H1 (cell line): Measurements from ENCODE around the gene AATK. TPM values are rescaled to one million over a fixed set of nuclear protein-coding genes. Genes with fewer than 3 reads are reported as not detected.

ENCODE experiments used
- CTCF ChIA-PET: fragments of 300-600 bp; sonication (Branson Sonifier 250); formaldehyde crosslinking; loops from one replicate; lab custom pipeline; 2021; ENCODE audit not compliant: partially characterized antibody; lab: Charles Lee
- POLR2A ChIA-PET: fragments of 300-600 bp; sonication (Branson Sonifier 250); formaldehyde crosslinking; loops from one replicate; lab custom pipeline; 2021; ENCODE audit warnings: inconsistent platforms; ENCODE audit not compliant: partially characterized antibody; lab: Charles Lee
- DNase-seq, 2 experiments: peaks; one replicate each; pipeline versions ENCODE4 v3.0.0 to v3.0.0-alpha.2; 2010 to 2022; ENCODE audit warnings: low spot score in 2 of 2, low read depth in 1 of 2, mixed read lengths in 1 of 2
- FAIRE-seq: peaks from 2 replicates; lab custom pipeline; 2011; peaks lifted over from hg19 to GRCh38; lab: Jason Lieb, UNC
- H2AFZ ChIP-seq: 2 replicates; pipeline ENCODE4 v1.8.1; 2012; ENCODE audit warnings: low read length, inconsistent platforms
- H2AK5ac ChIP-seq: 2 replicates; pipeline ENCODE4 v1.6.1; 2013; ENCODE audit warnings: low read depth, low read length
- H2BK120ac ChIP-seq: replicated peaks from 2 replicates; pipeline ENCODE3; 2013; ENCODE audit warnings: low read depth, low read length, inconsistent platforms
- H2BK12ac ChIP-seq: 2 replicates; pipeline ENCODE4 v1.6.1; 2013; ENCODE audit warnings: low read depth, low read length
- H2BK15ac ChIP-seq: 2 replicates; pipeline ENCODE4 v1.6.1; 2013; ENCODE audit warnings: low read length
- H2BK20ac ChIP-seq: 2 replicates; pipeline ENCODE4 v1.6.1; 2013; ENCODE audit warnings: low read length
- H2BK5ac ChIP-seq: 2 replicates; pipeline ENCODE4 v1.6.1; 2013; ENCODE audit warnings: low read depth, low read length
- H3K14ac ChIP-seq: 2 replicates; pipeline ENCODE4 v1.6.1; 2013; ENCODE audit warnings: inconsistent platforms; ENCODE audit not compliant: insufficient read length
- H3K18ac ChIP-seq: 2 replicates; pipeline ENCODE4 v1.6.1; 2013; ENCODE audit warnings: low read length; ENCODE audit errors: extremely low read depth
- H3K23ac ChIP-seq: 2 replicates; pipeline ENCODE4 v1.6.1; 2013; ENCODE audit warnings: inconsistent platforms; ENCODE audit not compliant: insufficient read length
- H3K23me2 ChIP-seq: 2 replicates; pipeline ENCODE4 v1.6.1; 2013; ENCODE audit warnings: low read depth, low read length
- H3K27ac ChIP-seq: 2 replicates; pipeline ENCODE4 v1.6.1; 2011; ENCODE audit warnings: low read depth, low read length, inconsistent platforms
- H3K27me3 ChIP-seq, 4 experiments: replicated peaks in 1 of 4; 1 replicate in 1 of 4; 2 replicates in 3 of 4; pipeline versions ENCODE4 v1.6.1 to v1.8.1; 2011 to 2013; ENCODE audit warnings: low read length in 3 of 4, mild to moderate bottlenecking in 3 of 4, inconsistent platforms in 2 of 4, mixed read lengths in 2 of 4, moderate library complexity in 1 of 4; ENCODE audit not compliant: control insufficient read depth in 3 of 4, insufficient read depth in 3 of 4; ENCODE audit errors: extremely low read depth in 1 of 4
- H3K36me3 ChIP-seq, 4 experiments: 2 replicates each; pipeline versions ENCODE4 v1.6.1 to v1.8.1; 2011 to 2013; ENCODE audit warnings: mild to moderate bottlenecking in 4 of 4, low read length in 3 of 4, moderate library complexity in 2 of 4, control low read depth in 1 of 4, inconsistent platforms in 1 of 4; ENCODE audit not compliant: insufficient read depth in 4 of 4, control insufficient read depth in 2 of 4
- H3K4ac ChIP-seq: replicated peaks from 2 replicates; pipeline ENCODE3; 2013; ENCODE audit warnings: low read length, low read depth, mixed read lengths, inconsistent platforms; ENCODE audit not compliant: insufficient read length
- H3K4me1 ChIP-seq, 4 experiments: replicated peaks in 1 of 4; 1 replicate in 1 of 4; 2 replicates in 3 of 4; pipeline versions ENCODE4 v1.6.1 to v1.8.1; 2011 to 2013; ENCODE audit warnings: low read length in 3 of 4, inconsistent platforms in 2 of 4, mixed read lengths in 1 of 4; ENCODE audit not compliant: insufficient read depth in 4 of 4, control insufficient read depth in 3 of 4
- H3K4me2 ChIP-seq, 2 experiments: 2 replicates each; pipeline versions ENCODE4 v1.6.1 to v1.8.1; 2011 to 2013; ENCODE audit warnings: low read depth in 2 of 2, low read length in 2 of 2, control low read depth in 1 of 2, inconsistent platforms in 1 of 2, mild to moderate bottlenecking in 1 of 2; ENCODE audit not compliant: insufficient read depth in 1 of 2
- H3K4me3 ChIP-seq, 4 experiments: fragments of 200-600, 300-600 bp in 1 of 4; sonication (generic), shearing (Covaris generic), sonication (Bioruptor Twin) in 1 of 4; 2 replicates each; pipeline versions ENCODE4 v1.5.1 to v1.8.1; 2011 to 2016; ENCODE audit warnings: low read length in 4 of 4, low read depth in 3 of 4, control low read depth in 2 of 4, inconsistent platforms in 2 of 4, mild to moderate bottlenecking in 2 of 4, mixed read lengths in 1 of 4, moderate library complexity in 1 of 4; ENCODE audit not compliant: insufficient read depth in 2 of 4; ENCODE audit errors: extremely low read depth in 1 of 4
- H3K56ac ChIP-seq: replicated peaks from 2 replicates; pipeline ENCODE3; 2013; ENCODE audit warnings: low read depth, mild to moderate bottlenecking, mixed read lengths, low read length, inconsistent platforms; ENCODE audit not compliant: insufficient read length
- H3K79me1 ChIP-seq: 2 replicates; pipeline ENCODE4 v1.6.1; 2013; ENCODE audit warnings: low read depth, low read length, control low read depth
- H3K79me2 ChIP-seq, 2 experiments: 2 replicates each; pipeline versions ENCODE4 v1.6.1 to v1.8.1; 2012 to 2013; ENCODE audit warnings: low read length in 2 of 2, mild to moderate bottlenecking in 2 of 2, inconsistent platforms in 1 of 2; ENCODE audit not compliant: insufficient read depth in 2 of 2, control insufficient read depth in 1 of 2
- H3K9ac ChIP-seq, 4 experiments: replicated peaks in 1 of 4; 1 replicate in 1 of 4; 2 replicates in 3 of 4; pipeline versions ENCODE4 v1.6.1 to v1.8.1; 2011 to 2013; ENCODE audit warnings: low read depth in 3 of 4, low read length in 3 of 4, control low read depth in 2 of 4, mild to moderate bottlenecking in 2 of 4, moderate library complexity in 2 of 4, inconsistent platforms in 1 of 4; ENCODE audit errors: extremely low read depth in 1 of 4
- H3K9me3 ChIP-seq, 2 experiments: 2 replicates each; pipeline versions ENCODE4 v1.6.1 to v1.8.1; 2012 to 2013; ENCODE audit warnings: mild to moderate bottlenecking in 2 of 2, moderate library complexity in 2 of 2, control low read depth in 1 of 2, inconsistent platforms in 1 of 2, low read depth in 1 of 2, low read length in 1 of 2, mixed read lengths in 1 of 2; ENCODE audit not compliant: insufficient read depth in 2 of 2
- H4K20me1 ChIP-seq, 2 experiments: replicated peaks in 1 of 2; 2 replicates each; pipeline versions ENCODE3 to v1.8.1; 2011 to 2013; ENCODE audit warnings: inconsistent platforms in 2 of 2, low read length in 2 of 2, mild to moderate bottlenecking in 1 of 2; ENCODE audit not compliant: insufficient read depth in 2 of 2, control insufficient read depth in 1 of 2
- H4K5ac ChIP-seq: 2 replicates; pipeline ENCODE4 v1.6.1; 2013; ENCODE audit warnings: low read length, low read depth, mixed read lengths, inconsistent platforms; ENCODE audit not compliant: insufficient read length
- H4K8ac ChIP-seq: 2 replicates; pipeline ENCODE4 v1.8.0; 2013; ENCODE audit warnings: mild to moderate bottlenecking, moderate library complexity, low read length, inconsistent platforms; ENCODE audit not compliant: insufficient read depth; ENCODE audit errors: extremely low read depth
- H4K91ac ChIP-seq: replicated peaks from 2 replicates; pipeline ENCODE3; 2013; ENCODE audit warnings: low read length, mixed read lengths, inconsistent platforms; ENCODE audit not compliant: insufficient read length
- BACH1 ChIP-seq: IDR thresholded peaks from 2 replicates; pipeline ENCODE4 v1.6.1; 2012; ENCODE audit warnings: low read length, improper control_type of control experiment
- BCL11A ChIP-seq, 2 experiments: IDR thresholded peaks; one replicate each; pipeline ENCODE4 v1.6.1; 2011; ENCODE audit warnings: low read depth in 2 of 2, low read length in 2 of 2, mild to moderate bottlenecking in 2 of 2
- EGR1 ChIP-seq: IDR thresholded peaks from 2 replicates; pipeline ENCODE4 v1.6.1; 2011; ENCODE audit warnings: low read depth, low read length, borderline replicate concordance
- EZH2 ChIP-seq: fragments of 200-600 bp; sonication (generic); IDR thresholded peaks from 2 replicates; pipeline ENCODE4 v1.7.1; 2012; ENCODE audit warnings: low read depth, mild to moderate bottlenecking, moderate library complexity, low read length, inconsistent platforms; ENCODE audit not compliant: severe bottlenecking
- HDAC6 ChIP-seq: IDR thresholded peaks from one replicate; pipeline ENCODE4 v1.7.1; 2012; ENCODE audit warnings: low read depth, mild to moderate bottlenecking, inconsistent platforms, low read length, moderate library complexity
- KDM5A ChIP-seq: fragments of 200-600 bp; IDR thresholded peaks from 2 replicates; pipeline ENCODE4 v1.7.1; 2012; ENCODE audit warnings: mild to moderate bottlenecking, low read length, inconsistent platforms, mixed read lengths
- SIRT6 ChIP-seq: IDR thresholded peaks from one replicate; pipeline ENCODE4 v1.7.1; 2012; ENCODE audit warnings: low read length, inconsistent platforms
- TEAD4 ChIP-seq: IDR thresholded peaks from 2 replicates; pipeline ENCODE4 v1.6.1; 2012; ENCODE audit warnings: low read depth, low read length, inconsistent platforms, mixed read lengths
- WGBS, 2 experiments: shearing (Covaris generic) in 1 of 2; methylation state at CpG; one replicate each; pipeline versions ENCODE4 v1.1.6 to v1.1.7; 2013 to 2015; ENCODE audit warnings: low lambda C conversion rate in 2 of 2, mixed read lengths in 2 of 2, inconsistent platforms in 1 of 2, low coverage in 1 of 2, missing lambda C conversion rate in 1 of 2; ENCODE audit not compliant: insufficient replicate concordance in 2 of 2, insufficient coverage in 1 of 2, insufficient read length in 1 of 2; ENCODE audit errors: extremely low coverage in 1 of 2, missing lambda C conversion rate in 1 of 2; 5-methylcytosine and 5-hydroxymethylcytosine counted together
- polyA plus RNA-seq, 7 experiments: library from polyadenylated mRNA; depleted of rRNA in 3 of 7; stranded (reverse) in 5 of 7; unstranded in 2 of 7; fragments of >200 nt in 5 of 7; fragments of 200-250 nt in 2 of 7; gene quantifications; 1 replicate in 5 of 7; 2 replicates in 1 of 7; 4 replicates in 1 of 7; pipeline versions ENCODE4 v1.2.1 to v1.2.3, GENCODE V29; 2011 to 2013; ENCODE audit warnings: missing spikeins in 2 of 7, mixed read lengths in 2 of 7
- total RNA-seq: library from RNA; stranded (reverse); fragmentation: NEBNext Ultra II Directional; extraction: Animal tissue kit (Norgen Biotek cat#: 25700); gene quantifications from 2 replicates; pipeline ENCODE4 v1.2.1, GENCODE V29; 2021
- TF ChIP-seq, protein P1 (sequence below): IDR thresholded peaks from 2 replicates; pipeline ENCODE4 v1.6.1; 2012; ENCODE audit warnings: low read length, inconsistent platforms

The AATK gene
- total and polyA plus RNA-seq, 2 of the 8 experiments (the other 6 are each of a cell fraction or from before 2014, with no cell fraction given): 1.7 to 3.5 TPM

DNA sequence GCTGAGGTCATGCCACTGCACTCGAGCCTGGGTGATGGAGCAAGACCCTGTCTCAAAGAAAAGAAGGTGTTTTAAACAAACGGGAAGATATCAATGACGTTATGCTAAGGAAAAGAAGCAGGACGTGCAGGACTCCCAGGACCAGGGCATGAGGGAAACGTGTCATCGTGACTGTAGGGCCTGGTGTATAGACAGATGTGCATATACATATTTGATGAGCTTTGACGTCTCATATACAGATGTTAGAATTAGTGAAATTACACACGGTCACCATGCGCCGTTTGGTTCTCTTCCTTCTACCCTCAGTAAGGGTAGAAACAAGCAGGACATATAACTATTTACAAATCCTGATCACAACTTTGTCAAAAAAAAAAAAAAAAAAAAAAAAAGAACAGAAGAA lies 18.3 kb downstream of the AATK start:
- H2BK12ac ChIP-seq: no peak overlapping the region
- H4K91ac ChIP-seq: no peak overlapping the region
- no peak overlapping the region for H2AFZ ChIP-seq
- no peaks in the 10 kb centered on the region for H4K20me1 ChIP-seq
- TF ChIP-seq TEAD4 (no peak), BACH1 (no peak), EZH2 (no peak), EGR1 (no peak), HDAC6 (no peak), BCL11A (IDR thresholded peaks at IDR 0.05; ENCODE audit: low read depth in 2 of 2, low read length in 2 of 2) (no peak), SIRT6 (no peak), KDM5A (no peak)
- TF ChIP-seq, protein P1, sequence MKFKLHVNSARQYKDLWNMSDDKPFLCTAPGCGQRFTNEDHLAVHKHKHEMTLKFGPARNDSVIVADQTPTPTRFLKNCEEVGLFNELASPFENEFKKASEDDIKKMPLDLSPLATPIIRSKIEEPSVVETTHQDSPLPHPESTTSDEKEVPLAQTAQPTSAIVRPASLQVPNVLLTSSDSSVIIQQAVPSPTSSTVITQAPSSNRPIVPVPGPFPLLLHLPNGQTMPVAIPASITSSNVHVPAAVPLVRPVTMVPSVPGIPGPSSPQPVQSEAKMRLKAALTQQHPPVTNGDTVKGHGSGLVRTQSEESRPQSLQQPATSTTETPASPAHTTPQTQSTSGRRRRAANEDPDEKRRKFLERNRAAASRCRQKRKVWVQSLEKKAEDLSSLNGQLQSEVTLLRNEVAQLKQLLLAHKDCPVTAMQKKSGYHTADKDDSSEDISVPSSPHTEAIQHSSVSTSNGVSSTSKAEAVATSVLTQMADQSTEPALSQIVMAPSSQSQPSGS: no peak
- TF ChIP-seq, all 59 proteins: peak for 0
- FAIRE-seq (no peak), DNase-seq (no peak)
- POLR2A ChIA-PET: interaction anchor here (1.3 kb wide), 1 partner anchor 7 kb away, joined by 3 read pairs; no protein-coding TSS in a partner anchor
- H3K79me1 ChIP-seq: no peaks in the 10 kb centered on the region
- no peak overlapping the region for H3K14ac ChIP-seq
- no peak overlapping the region for H3K4me3 ChIP-seq
- H2AK5ac ChIP-seq: no peak overlapping the region
- H3K9ac ChIP-seq: no peak overlapping the region
- H3K9me3 ChIP-seq: no peaks in the 10 kb centered on the region
- no peaks in the 10 kb centered on the region for H3K23me2 ChIP-seq
- H2BK120ac ChIP-seq: no peak overlapping the region
- H2BK5ac ChIP-seq: no peak overlapping the region
- no peaks in the 10 kb centered on the region for H3K27me3 ChIP-seq
- 87% methylated on average over 10 of the region's 10 CpGs; no CpG with 5 or more reads in 1 of the 2 experiments for WGBS, 2 experiments
- H4K8ac ChIP-seq: no peak overlapping the region
- H3K27ac ChIP-seq: no peak overlapping the region
- H2BK20ac ChIP-seq: no peak overlapping the region
- no peak overlapping the region for H4K5ac ChIP-seq
- CTCF ChIA-PET: interaction anchor here (0.7 to 1.4 kb wide), 3 partner anchors 31 to 105 kb away, joined by 3 read pairs; no protein-coding TSS in a partner anchor
- no peak overlapping the region for H2BK15ac ChIP-seq
- H3K18ac ChIP-seq: no peak overlapping the region
- H3K4ac ChIP-seq: no peak overlapping the region
- no peaks in the 10 kb centered on the region for H3K79me2 ChIP-seq
- H3K4me2 ChIP-seq: no peak overlapping the region
- peaks cover 0 to 2% (median 0%) of the 10 kb centered on the region in 4 experiments; a peak in 4 of 7 replicates for H3K4me1 ChIP-seq
- H3K23ac ChIP-seq: no peak overlapping the region
- H3K36me3 ChIP-seq: no peaks in the 10 kb centered on the region
- H3K56ac ChIP-seq: no peak overlapping the region
